GM23338 (cell line): ENCODE measurements around the gene PHF13. TPM values are rescaled to one million over a fixed set of nuclear protein-coding genes. Genes with fewer than 3 reads are reported as not detected.

ENCODE experiments used
- ATAC-seq: fragments of 200-7000 bp; cut with Tn5 transposase; 3 replicates; pipeline ENCODE4 v1.9.1; 2020
- DNase-seq: peaks from one replicate; pipeline ENCODE4 v3.0.0-alpha.2; 2015; ENCODE audit warnings: low spot score
- H2AFZ ChIP-seq: fragments of 200-600 bp; sonication (generic); 2 replicates; pipeline ENCODE4 v1.8.0; 2016; ENCODE audit warnings: antibody characterized with exemption, mild to moderate bottlenecking, moderate library complexity
- H3F3A ChIP-seq: fragments of 200-600 bp; sonication (generic); replicated peaks from 2 replicates; pipeline ENCODE4 v1.8.0; 2017; ENCODE audit warnings: antibody characterized with exemption, mixed run types, low read depth
- H3K27ac ChIP-seq: fragments of 200-600 bp; sonication (generic); 2 replicates; pipeline ENCODE4 v1.6.1; 2016; ENCODE audit warnings: low read depth
- H3K27me3 ChIP-seq: fragments of 200-600 bp; sonication (generic); 2 replicates; pipeline ENCODE4 v1.8.0; 2016; ENCODE audit warnings: mild to moderate bottlenecking, mixed run types, moderate library complexity; ENCODE audit not compliant: insufficient read depth
- H3K36me3 ChIP-seq: fragments of 200-600 bp; sonication (generic); 2 replicates; pipeline ENCODE4 v1.8.0; 2016; ENCODE audit warnings: mild to moderate bottlenecking; ENCODE audit not compliant: insufficient read depth
- H3K4me1 ChIP-seq: fragments of 200-600 bp; sonication (generic); 2 replicates; pipeline ENCODE4 v1.8.0; 2016; ENCODE audit warnings: mild to moderate bottlenecking, moderate library complexity; ENCODE audit not compliant: insufficient read depth
- H3K4me2 ChIP-seq: fragments of 200-600 bp; sonication (generic); 2 replicates; pipeline ENCODE4 v1.7.1; 2017; ENCODE audit warnings: mixed run types
- H3K4me3 ChIP-seq: fragments of 200-600 bp; sonication (generic); 2 replicates; pipeline ENCODE4 v1.6.1; 2016; ENCODE audit warnings: mixed run types
- H3K79me2 ChIP-seq: fragments of 200-600 bp; sonication (generic); replicated peaks from 2 replicates; pipeline ENCODE4 v1.8.0; 2017; ENCODE audit warnings: mild to moderate bottlenecking; ENCODE audit not compliant: insufficient read depth
- H3K9me2 ChIP-seq: fragments of 200-600 bp; sonication (generic); 2 replicates; pipeline ENCODE4 v1.8.0; 2017; ENCODE audit not compliant: insufficient read depth
- H4K20me1 ChIP-seq: fragments of 200-600 bp; sonication (generic); replicated peaks from 2 replicates; pipeline ENCODE4 v1.8.0; 2017; ENCODE audit warnings: mild to moderate bottlenecking; ENCODE audit not compliant: insufficient read depth
- H3K27ac Mint-ChIP-seq: 2 replicates; pipeline ENCODE4 v1.8.0; 2020; ENCODE audit warnings: inconsistent platforms, mild to moderate bottlenecking, moderate library complexity, mixed read lengths
- H3K27me3 Mint-ChIP-seq: 3 replicates; pipeline ENCODE4 v1.8.0; 2022; ENCODE audit warnings: low read depth, mild to moderate bottlenecking, moderate library complexity, mixed read lengths, inconsistent platforms; ENCODE audit not compliant: insufficient read depth, poor library complexity
- H3K36me3 Mint-ChIP-seq: 3 replicates; pipeline ENCODE4 v1.8.0; 2021; ENCODE audit warnings: low read depth, mild to moderate bottlenecking, inconsistent platforms, moderate library complexity, mixed read lengths
- H3K4me1 Mint-ChIP-seq: 3 replicates; pipeline ENCODE4 v1.8.0; 2020; ENCODE audit warnings: mild to moderate bottlenecking, inconsistent platforms, mixed read lengths
- H3K4me3 Mint-ChIP-seq: 3 replicates; pipeline ENCODE4 v1.8.0; 2021; ENCODE audit warnings: moderate library complexity, mild to moderate bottlenecking, inconsistent platforms, mixed read lengths
- H3K9me3 Mint-ChIP-seq: 3 replicates; pipeline ENCODE4 v1.8.0; 2020; ENCODE audit warnings: moderate library complexity, mild to moderate bottlenecking, inconsistent platforms, mixed read lengths
- CREB1 ChIP-seq: fragments of 250-450 bp; sonication (Bioruptor Pico); IDR thresholded peaks from 2 replicates; pipeline ENCODE4 v1.5.0; 2020; ENCODE audit warnings: low read depth, mild to moderate bottlenecking, moderate library complexity
- CTCF ChIP-seq, 2 experiments: fragments of 200-600 bp in 1 of 2; sonication (generic) in 1 of 2; conservative IDR thresholded peaks; 2 replicates each; pipeline versions ENCODE4 v1.5.1 to v1.6.1; 2016 to 2017; ENCODE audit warnings: antibody characterized with exemption in 2 of 2, low read depth in 2 of 2, mild to moderate bottlenecking in 2 of 2, moderate library complexity in 1 of 2
- EZH2 ChIP-seq: fragments of 200-600 bp; sonication (generic); IDR thresholded peaks from one replicate; pipeline ENCODE4 v1.8.0; 2017; ENCODE audit warnings: antibody characterized with exemption, mild to moderate bottlenecking, low read depth; ENCODE audit not compliant: unreplicated experiment
- EZH2phosphoT487 ChIP-seq: fragments of 200-600 bp; sonication (generic); IDR thresholded peaks from one replicate; pipeline ENCODE4 v1.8.1; 2018; ENCODE audit warnings: antibody characterized with exemption; ENCODE audit not compliant: unreplicated experiment
- JUNB ChIP-seq: IDR thresholded peaks from one replicate; pipeline ENCODE4 v1.6.1; 2016; ENCODE audit warnings: antibody characterized with exemption; ENCODE audit not compliant: unreplicated experiment
- NANOG ChIP-seq: IDR thresholded peaks from 2 replicates; pipeline ENCODE4 v1.6.1; 2016; ENCODE audit warnings: antibody characterized with exemption, borderline replicate concordance
- POLR2AphosphoS5 ChIP-seq: IDR thresholded peaks from 2 replicates; pipeline ENCODE4 v1.6.1; 2016; ENCODE audit warnings: antibody characterized with exemption, low read depth
- REST ChIP-seq: IDR thresholded peaks from one replicate; pipeline ENCODE4 v1.6.1; 2018; ENCODE audit warnings: antibody characterized with exemption; ENCODE audit not compliant: unreplicated experiment
- STAT1 ChIP-seq: IDR thresholded peaks from one replicate; pipeline ENCODE4 v1.6.1; 2016; ENCODE audit warnings: antibody characterized with exemption; ENCODE audit not compliant: unreplicated experiment
- ZNF114 ChIP-seq: fragments of 250-450 bp; sonication (Bioruptor Pico); IDR thresholded peaks from 2 replicates; pipeline ENCODE4 v1.5.0; 2020; ENCODE audit warnings: mild to moderate bottlenecking, moderate library complexity
- ZNF331 ChIP-seq: fragments of 250-450 bp; sonication (Bioruptor Pico); IDR thresholded peaks from 2 replicates; pipeline ENCODE4 v1.5.0; 2020; ENCODE audit warnings: low read depth, mild to moderate bottlenecking, moderate library complexity
- polyA plus RNA-seq: library from polyadenylated mRNA; unstranded; fragments of >200 nt; fragmentation: Nextera tagmentation; extraction: Ambion mirVana; gene quantifications from 2 replicates; pipeline ENCODE4 v1.2.1, GENCODE V29; 2016
- total RNA-seq: library from RNA; depleted of rRNA; stranded (reverse); fragments of >200 nt; shearing (Covaris generic); gene quantifications from 2 replicates; pipeline ENCODE4 v1.2.3, GENCODE V29; 2014
- TF ChIP-seq, protein P1 (sequence below): fragments of 250-450 bp; sonication (Bioruptor Pico); IDR thresholded peaks from 2 replicates; pipeline ENCODE4 v1.5.0; 2020; ENCODE audit warnings: mild to moderate bottlenecking, moderate library complexity
- TF ChIP-seq, protein P2 (sequence below): IDR thresholded peaks from 2 replicates; pipeline ENCODE4 v1.6.1; 2016; ENCODE audit warnings: antibody characterized with exemption

The PHF13 gene
- total and polyA plus RNA-seq, 2 experiments from 2014 or later, result 12.1 to 33.2 TPM

GRCh38 chr1:6579374-6580118, 34.0 kb upstream of the PHF13 start, which contains the start of gene ZBTB48:
Gene ZBTB48, plus strand, starts transcription at chr1:6579994. Its CDS starts 616 bp downstream, at chr1:6580610.
- no peak for TF ChIP-seq EZH2
- no peak for TF ChIP-seq STAT1
- TF ChIP-seq, protein P1, sequence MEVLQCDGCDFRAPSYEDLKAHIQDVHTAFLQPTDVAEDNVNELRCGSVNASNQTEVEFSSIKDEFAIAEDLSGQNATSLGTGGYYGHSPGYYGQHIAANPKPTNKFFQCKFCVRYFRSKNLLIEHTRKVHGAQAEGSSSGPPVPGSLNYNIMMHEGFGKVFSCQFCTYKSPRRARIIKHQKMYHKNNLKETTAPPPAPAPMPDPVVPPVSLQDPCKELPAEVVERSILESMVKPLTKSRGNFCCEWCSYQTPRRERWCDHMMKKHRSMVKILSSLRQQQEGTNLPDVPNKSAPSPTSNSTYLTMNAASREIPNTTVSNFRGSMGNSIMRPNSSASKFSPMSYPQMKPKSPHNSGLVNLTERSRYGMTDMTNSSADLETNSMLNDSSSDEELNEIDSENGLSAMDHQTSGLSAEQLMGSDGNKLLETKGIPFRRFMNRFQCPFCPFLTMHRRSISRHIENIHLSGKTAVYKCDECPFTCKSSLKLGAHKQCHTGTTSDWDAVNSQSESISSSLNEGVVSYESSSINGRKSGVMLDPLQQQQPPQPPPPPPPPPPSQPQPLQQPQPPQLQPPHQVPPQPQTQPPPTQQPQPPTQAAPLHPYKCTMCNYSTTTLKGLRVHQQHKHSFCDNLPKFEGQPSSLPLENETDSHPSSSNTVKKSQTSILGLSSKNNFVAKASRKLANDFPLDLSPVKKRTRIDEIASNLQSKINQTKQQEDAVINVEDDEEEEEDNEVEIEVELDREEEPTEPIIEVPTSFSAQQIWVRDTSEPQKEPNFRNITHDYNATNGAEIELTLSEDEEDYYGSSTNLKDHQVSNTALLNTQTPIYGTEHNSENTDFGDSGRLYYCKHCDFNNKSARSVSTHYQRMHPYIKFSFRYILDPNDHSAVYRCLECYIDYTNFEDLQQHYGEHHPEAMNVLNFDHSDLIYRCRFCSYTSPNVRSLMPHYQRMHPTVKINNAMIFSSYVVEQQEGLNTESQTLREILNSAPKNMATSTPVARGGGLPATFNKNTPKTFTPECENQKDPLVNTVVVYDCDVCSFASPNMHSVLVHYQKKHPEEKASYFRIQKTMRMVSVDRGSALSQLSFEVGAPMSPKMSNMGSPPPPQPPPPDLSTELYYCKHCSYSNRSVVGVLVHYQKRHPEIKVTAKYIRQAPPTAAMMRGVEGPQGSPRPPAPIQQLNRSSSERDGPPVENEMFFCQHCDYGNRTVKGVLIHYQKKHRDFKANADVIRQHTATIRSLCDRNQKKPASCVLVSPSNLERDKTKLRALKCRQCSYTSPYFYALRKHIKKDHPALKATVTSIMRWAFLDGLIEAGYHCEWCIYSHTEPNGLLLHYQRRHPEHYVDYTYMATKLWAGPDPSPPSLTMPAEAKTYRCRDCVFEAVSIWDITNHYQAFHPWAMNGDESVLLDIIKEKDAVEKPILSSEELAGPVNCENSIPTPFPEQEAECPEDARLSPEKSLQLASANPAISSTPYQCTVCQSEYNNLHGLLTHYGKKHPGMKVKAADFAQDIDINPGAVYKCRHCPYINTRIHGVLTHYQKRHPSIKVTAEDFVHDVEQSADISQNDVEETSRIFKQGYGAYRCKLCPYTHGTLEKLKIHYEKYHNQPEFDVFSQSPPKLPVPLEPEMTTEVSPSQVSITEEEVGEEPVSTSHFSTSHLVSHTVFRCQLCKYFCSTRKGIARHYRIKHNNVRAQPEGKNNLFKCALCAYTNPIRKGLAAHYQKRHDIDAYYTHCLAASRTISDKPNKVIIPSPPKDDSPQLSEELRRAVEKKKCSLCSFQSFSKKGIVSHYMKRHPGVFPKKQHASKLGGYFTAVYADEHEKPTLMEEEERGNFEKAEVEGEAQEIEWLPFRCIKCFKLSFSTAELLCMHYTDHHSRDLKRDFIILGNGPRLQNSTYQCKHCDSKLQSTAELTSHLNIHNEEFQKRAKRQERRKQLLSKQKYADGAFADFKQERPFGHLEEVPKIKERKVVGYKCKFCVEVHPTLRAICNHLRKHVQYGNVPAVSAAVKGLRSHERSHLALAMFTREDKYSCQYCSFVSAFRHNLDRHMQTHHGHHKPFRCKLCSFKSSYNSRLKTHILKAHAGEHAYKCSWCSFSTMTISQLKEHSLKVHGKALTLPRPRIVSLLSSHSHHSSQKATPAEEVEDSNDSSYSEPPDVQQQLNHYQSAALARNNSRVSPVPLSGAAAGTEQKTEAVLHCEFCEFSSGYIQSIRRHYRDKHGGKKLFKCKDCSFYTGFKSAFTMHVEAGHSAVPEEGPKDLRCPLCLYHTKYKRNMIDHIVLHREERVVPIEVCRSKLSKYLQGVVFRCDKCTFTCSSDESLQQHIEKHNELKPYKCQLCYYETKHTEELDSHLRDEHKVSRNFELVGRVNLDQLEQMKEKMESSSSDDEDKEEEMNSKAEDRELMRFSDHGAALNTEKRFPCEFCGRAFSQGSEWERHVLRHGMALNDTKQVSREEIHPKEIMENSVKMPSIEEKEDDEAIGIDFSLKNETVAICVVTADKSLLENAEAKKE (CRISPR knock-in tag), result no peak
- no peak for TF ChIP-seq ZNF331 (CRISPR knock-in tag)
- no peak for TF ChIP-seq EZH2phosphoT487
- TF ChIP-seq CTCF (conservative IDR thresholded peaks at IDR 0.05; ENCODE audit: low read depth in 2 of 2), result no peak
- TF ChIP-seq, protein P2, sequence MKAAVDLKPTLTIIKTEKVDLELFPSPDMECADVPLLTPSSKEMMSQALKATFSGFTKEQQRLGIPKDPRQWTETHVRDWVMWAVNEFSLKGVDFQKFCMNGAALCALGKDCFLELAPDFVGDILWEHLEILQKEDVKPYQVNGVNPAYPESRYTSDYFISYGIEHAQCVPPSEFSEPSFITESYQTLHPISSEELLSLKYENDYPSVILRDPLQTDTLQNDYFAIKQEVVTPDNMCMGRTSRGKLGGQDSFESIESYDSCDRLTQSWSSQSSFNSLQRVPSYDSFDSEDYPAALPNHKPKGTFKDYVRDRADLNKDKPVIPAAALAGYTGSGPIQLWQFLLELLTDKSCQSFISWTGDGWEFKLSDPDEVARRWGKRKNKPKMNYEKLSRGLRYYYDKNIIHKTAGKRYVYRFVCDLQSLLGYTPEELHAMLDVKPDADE, result 0 out of 2 replicates have a peak, but pooled peaks have one; percentile 23
- no peak for TF ChIP-seq ZNF114 (CRISPR knock-in tag)
- no peak for TF ChIP-seq REST
- no peak for TF ChIP-seq JUNB
- no peak for TF ChIP-seq NANOG
- peak; percentile 93 for TF ChIP-seq CREB1
- TF ChIP-seq POLR2AphosphoS5, result peak; percentile 99
- H3K4me1 ChIP-seq, result peaks cover 13% of the 10 kb centered on the region; the same call in 1 of the 2 replicates
- no peaks in the 10 kb centered on the region for H3K27me3 ChIP-seq
- no peaks in the 10 kb centered on the region for H3K9me3 Mint-ChIP-seq
- no peak within 1 kb of the TSS for H3K27ac ChIP-seq
- H2AFZ ChIP-seq, result peak within 1 kb of the TSS; percentile 99
- no peaks in the 10 kb centered on the region for H3K9me2 ChIP-seq
- no peaks in the 10 kb centered on the region; the same call in 1 of the 2 replicates for H3F3A ChIP-seq
- H3K79me2 ChIP-seq, result peaks cover 15% of the 10 kb centered on the region
- H3K4me1 Mint-ChIP-seq, result peaks cover 15% of the 10 kb centered on the region
- ATAC-seq (peak; percentile 94), DNase-seq (peak; percentile 99)
- 0 out of 3 replicates have a peak, but pooled peaks cover 2% of the 10 kb centered on the region for H3K36me3 Mint-ChIP-seq
- H3K4me2 ChIP-seq, result peak within 1 kb of the TSS; percentile 97
- H4K20me1 ChIP-seq, result no peaks in the 10 kb centered on the region; the same call in 1 of the 2 replicates
- H3K27me3 Mint-ChIP-seq, result peaks cover 2% of the 10 kb centered on the region
- H3K27ac Mint-ChIP-seq, result peak within 1 kb of the TSS; percentile 95
- H3K36me3 ChIP-seq, result no peaks in the 10 kb centered on the region
- peak within 1 kb of the TSS; percentile 95 for H3K4me3 ChIP-seq
- peak within 1 kb of the TSS; percentile 95 for H3K4me3 Mint-ChIP-seq
